Epithelial cell of esophagus (primary cell): ENCODE measurements around the gene LPP.

Experiments used
- DNase-seq: peaks from one replicate; pipeline ENCODE4 v3.0.0; 2010; ENCODE audit warnings: low read depth
- H3K4me3 ChIP-seq: 2 replicates; pipeline ENCODE4 v1.5.1; 2011; ENCODE audit warnings: mild to moderate bottlenecking, low read length, control low read depth
- CTCF ChIP-seq: IDR thresholded peaks from 2 replicates; pipeline ENCODE4 v1.5.1; 2011; ENCODE audit warnings: low read depth, mild to moderate bottlenecking, low read length, control low read depth, inconsistent platforms; ENCODE audit not compliant: insufficient read depth; ENCODE audit errors: missing control alignments

LPP gene

GRCh38 chr3:188274249-188274915 lies 120.4 kb downstream of the LPP start:
- DNase-seq, result no peak
- no peak overlapping the region for H3K4me3 ChIP-seq
- TF ChIP-seq CTCF, result no peak

- no peak for DNase-seq
- TF ChIP-seq CTCF, result no peak
- H3K4me3 ChIP-seq, result no peak overlapping the region
Measured at GRCh38 chr3:188276375-188276774, 122.4 kb downstream of the LPP start.

GRCh38 chr3:188278717-188279324 lies 124.9 kb downstream of the LPP start:
- DNase-seq, result no peak
- TF ChIP-seq CTCF, result no peak
- no peak overlapping the region for H3K4me3 ChIP-seq

- no peak for DNase-seq
- peak; percentile 7 for TF ChIP-seq CTCF
- no peak overlapping the region for H3K4me3 ChIP-seq
Measured at GRCh38 chr3:188279502-188280335, 125.8 kb downstream of the LPP start.

GRCh38 chr3:188280627-188281026 lies 126.7 kb downstream of the LPP start:
- no peak for TF ChIP-seq CTCF

DNA sequence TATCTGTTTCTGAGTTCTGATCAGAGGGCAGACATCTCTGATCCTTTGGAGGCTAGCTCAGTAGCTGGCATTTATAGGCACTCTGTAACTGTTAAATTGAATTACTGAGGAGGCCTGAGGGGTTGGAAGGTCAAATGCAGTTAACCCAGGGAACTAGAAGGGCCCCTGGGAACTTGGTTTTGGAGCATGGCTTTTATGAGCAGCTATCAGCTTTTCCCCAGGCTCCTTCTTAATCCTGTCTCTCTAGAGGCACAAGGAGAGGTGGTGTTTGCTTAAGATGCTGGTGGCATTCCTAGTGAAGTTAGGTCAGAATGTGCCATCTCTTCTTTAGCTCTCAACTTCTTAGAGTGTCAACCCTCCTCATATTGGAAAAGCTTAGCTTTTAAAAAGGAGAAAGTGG lies 128.9 kb downstream of the LPP start:
- no peak for DNase-seq
- TF ChIP-seq CTCF, result no peak
- no peak overlapping the region for H3K4me3 ChIP-seq

More at GRCh38 chr3:188280627-188281026, 126.7 kb downstream of the LPP start:
- peak; percentile 27 for DNase-seq
- H3K4me3 ChIP-seq, result no peak overlapping the region
